WTC11 (cell line): ENCODE results near the gene PLEKHA5. TPM values are rescaled to one million over a fixed set of nuclear protein-coding genes. Genes with fewer than 3 reads are reported as not detected.

ENCODE experiments used
- ATAC-seq: fragments of 200-7000 bp; cut with Tn5 transposase; 2 replicates; pipeline ENCODE4 v1.10.0; 2021; ENCODE audit warnings: mild to moderate bottlenecking, moderate library complexity
- CTCF ChIA-PET: fragments of 300-600 bp; sonication (Branson Sonifier 250); formaldehyde crosslinking; loops from one replicate; lab custom pipeline; 2021; ENCODE audit warnings: antibody characterized with exemption; lab: Charles Lee
- POLR2A ChIA-PET: fragments of 350-600 bp; sonication (Branson Sonifier 250); formaldehyde crosslinking; loops from one replicate; lab custom pipeline; 2021; ENCODE audit warnings: antibody characterized with exemption; lab: Charles Lee
- DNase-seq: peaks from one replicate; pipeline ENCODE4 v3.0.0; 2021; ENCODE audit warnings: low spot score
- H3K27ac Mint-ChIP-seq: 2 replicates; pipeline ENCODE4 v1.8.0; 2021; ENCODE audit warnings: mixed read lengths
- H3K27me3 Mint-ChIP-seq: 2 replicates; pipeline ENCODE4 v1.8.0; 2021; ENCODE audit warnings: low read depth, mild to moderate bottlenecking, moderate library complexity, mixed read lengths
- H3K36me3 Mint-ChIP-seq: 2 replicates; pipeline ENCODE4 v1.8.0; 2021; ENCODE audit warnings: mixed read lengths
- H3K4me1 Mint-ChIP-seq: 2 replicates; pipeline ENCODE4 v1.8.0; 2022; ENCODE audit warnings: mixed read lengths
- H3K4me3 Mint-ChIP-seq: 2 replicates; pipeline ENCODE4 v1.8.0; 2021; ENCODE audit warnings: mild to moderate bottlenecking, moderate library complexity, mixed read lengths
- H3K9me3 Mint-ChIP-seq: 2 replicates; pipeline ENCODE4 v1.8.0; 2021; ENCODE audit warnings: mixed read lengths
- ARID4B ChIP-seq: sonication (generic); formaldehyde crosslinking; IDR thresholded peaks from 2 replicates; pipeline ENCODE4 v1.8.0; 2023; ENCODE audit warnings: missing genetic modification reagents, mild to moderate bottlenecking, borderline replicate concordance
- ATF2 ChIP-seq: sonication (generic); formaldehyde crosslinking; IDR thresholded peaks from 2 replicates; pipeline ENCODE4 v1.8.1; 2022; ENCODE audit warnings: low read depth, missing genetic modification reagents, borderline replicate concordance
- CREB1 ChIP-seq: sonication (generic); formaldehyde crosslinking; IDR thresholded peaks from 2 replicates; pipeline ENCODE4 v1.8.0; 2023; ENCODE audit warnings: mild to moderate bottlenecking, missing genetic modification reagents
- E2F1 ChIP-seq: sonication (generic); formaldehyde crosslinking; IDR thresholded peaks from 2 replicates; pipeline ENCODE4 v1.8.0; 2022; ENCODE audit warnings: mild to moderate bottlenecking, missing genetic modification reagents
- GABPB1 ChIP-seq: sonication (generic); formaldehyde crosslinking; IDR thresholded peaks from 2 replicates; pipeline ENCODE4 v1.8.1; 2023; ENCODE audit warnings: mild to moderate bottlenecking, missing genetic modification reagents
- IRF2 ChIP-seq: sonication (generic); formaldehyde crosslinking; IDR thresholded peaks from 2 replicates; pipeline ENCODE4 v1.8.0; 2022; ENCODE audit warnings: low read depth, missing genetic modification reagents, borderline replicate concordance
- KAT7 ChIP-seq: sonication (generic); formaldehyde crosslinking; IDR thresholded peaks from 2 replicates; pipeline ENCODE4 v1.8.1; 2023; ENCODE audit warnings: missing genetic modification reagents, mild to moderate bottlenecking, borderline replicate concordance
- MXD4 ChIP-seq: fragments of 250-450 bp; sonication (Bioruptor Pico); IDR thresholded peaks from 2 replicates; pipeline ENCODE4 v1.8.0; 2021; ENCODE audit warnings: mild to moderate bottlenecking, moderate library complexity, borderline replicate concordance
- OVOL2 ChIP-seq: fragments of 250-450 bp; sonication (Bioruptor Pico); IDR thresholded peaks from 2 replicates; pipeline ENCODE4 v1.9.0; 2021; ENCODE audit warnings: mild to moderate bottlenecking, borderline replicate concordance
- SOX15 ChIP-seq: fragments of 250-450 bp; sonication (Bioruptor Pico); IDR thresholded peaks from 2 replicates; pipeline ENCODE4 v1.9.0; 2021; ENCODE audit warnings: mild to moderate bottlenecking
- STAT6 ChIP-seq: sonication (generic); formaldehyde crosslinking; conservative IDR thresholded peaks from 2 replicates; pipeline ENCODE4 v1.8.1; 2023; ENCODE audit warnings: mild to moderate bottlenecking, low read depth, missing genetic modification reagents, moderate library complexity
- TEAD4 ChIP-seq: sonication (generic); formaldehyde crosslinking; IDR thresholded peaks from 2 replicates; pipeline ENCODE4 v1.8.0; 2022; ENCODE audit warnings: mild to moderate bottlenecking, missing genetic modification reagents
- TP53 ChIP-seq: sonication (generic); formaldehyde crosslinking; IDR thresholded peaks from 2 replicates; pipeline ENCODE4 v1.8.1; 2023; ENCODE audit warnings: mild to moderate bottlenecking, missing genetic modification reagents
- ZBTB21 ChIP-seq: sonication (generic); formaldehyde crosslinking; IDR thresholded peaks from 2 replicates; pipeline ENCODE4 v1.8.1; 2023; ENCODE audit warnings: mild to moderate bottlenecking, missing genetic modification reagents, borderline replicate concordance
- ZNF219 ChIP-seq: sonication (generic); formaldehyde crosslinking; IDR thresholded peaks from 2 replicates; pipeline ENCODE4 v1.8.0; 2023; ENCODE audit warnings: missing genetic modification reagents, mild to moderate bottlenecking, borderline replicate concordance
- ZNF416 ChIP-seq: fragments of 250-450 bp; sonication (Bioruptor Pico); IDR thresholded peaks from 2 replicates; pipeline ENCODE4 v1.9.0; 2021; ENCODE audit warnings: mild to moderate bottlenecking, inconsistent platforms
- ZNF532 ChIP-seq: fragments of 250-450 bp; sonication (Bioruptor Pico); IDR thresholded peaks from 2 replicates; pipeline ENCODE4 v1.9.0; 2021; ENCODE audit warnings: mild to moderate bottlenecking, borderline replicate concordance
- ZNF671 ChIP-seq: fragments of 250-450 bp; sonication (Bioruptor Pico); IDR thresholded peaks from 2 replicates; pipeline ENCODE4 v1.8.0; 2021; ENCODE audit warnings: mild to moderate bottlenecking
- total RNA-seq: library from RNA; stranded (reverse); gene quantifications from 3 replicates; pipeline ENCODE4 v1.2.3, GENCODE V29; 2021
- TF ChIP-seq, protein P1 (sequence below): sonication (generic); formaldehyde crosslinking; IDR thresholded peaks from 2 replicates; pipeline ENCODE4 v1.8.0; 2022; ENCODE audit warnings: mild to moderate bottlenecking, missing genetic modification reagents

PLEKHA5 gene
- total RNA-seq, 1 experiment from 2014 or later = 61.1 TPM

GRCh38 chr12:19205120-19205519 is 75.6 kb downstream of the PLEKHA5 start (continued):
- TF ChIP-seq TP53 (CRISPR knock-in tag) = no peak
- no peak for TF ChIP-seq ZNF416 (CRISPR knock-in tag)
- TF ChIP-seq, protein P1, sequence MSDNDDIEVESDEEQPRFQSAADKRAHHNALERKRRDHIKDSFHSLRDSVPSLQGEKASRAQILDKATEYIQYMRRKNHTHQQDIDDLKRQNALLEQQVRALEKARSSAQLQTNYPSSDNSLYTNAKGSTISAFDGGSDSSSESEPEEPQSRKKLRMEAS (CRISPR knock-in tag) = no peak
- TF ChIP-seq ZNF671 (CRISPR knock-in tag) = no peak
- TF ChIP-seq E2F1 (CRISPR knock-in tag) = no peak
- TF ChIP-seq SOX15 (CRISPR knock-in tag) = no peak
- TF ChIP-seq ZNF219 (CRISPR knock-in tag) = no peak
- TF ChIP-seq, all 79 proteins: peak for 0

DNA sequence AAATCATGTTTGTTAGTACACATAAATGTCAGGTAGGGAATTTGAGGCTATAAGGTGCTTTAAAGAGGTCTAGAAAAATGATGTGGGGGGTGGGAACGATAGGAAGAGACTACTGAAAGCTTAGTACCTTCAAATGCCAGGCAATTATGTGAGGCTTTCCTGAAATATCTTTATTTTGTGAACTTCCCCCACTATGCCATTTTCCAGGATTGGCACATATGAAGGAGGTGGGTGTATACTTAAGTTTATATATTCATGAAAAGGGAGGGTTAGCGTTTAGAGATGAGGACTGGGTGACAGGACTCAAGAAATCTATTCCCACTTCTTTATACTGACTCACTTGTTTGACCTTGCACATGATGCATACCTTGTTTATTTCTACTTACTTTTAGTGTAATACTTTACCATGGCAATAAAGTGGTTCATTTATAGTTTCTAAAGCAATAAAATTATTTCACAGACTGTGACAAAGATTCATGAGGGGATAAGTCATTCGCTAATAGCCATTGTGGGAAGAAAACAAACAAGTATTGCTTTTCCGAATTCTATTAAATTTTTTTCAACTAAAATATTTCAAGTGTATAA is 77.1 kb downstream of the PLEKHA5 start:
- H3K4me3 Mint-ChIP-seq = no peak overlapping the region
- ATAC-seq (no peak), DNase-seq (no peak)
- CTCF ChIA-PET = no interaction called here
- no peak overlapping the region for H3K27ac Mint-ChIP-seq
- H3K36me3 Mint-ChIP-seq = peaks cover 34% of the 10 kb centered on the region
- peaks cover 31% of the 10 kb centered on the region for H3K4me1 Mint-ChIP-seq
- TF ChIP-seq STAT6 (CRISPR knock-in tag) (no peak), CREB1 (CRISPR knock-in tag) (no peak), OVOL2 (CRISPR knock-in tag) (no peak), GABPB1 (CRISPR knock-in tag) (no peak)
- POLR2A ChIA-PET = no interaction called here
- H3K9me3 Mint-ChIP-seq = peaks cover 23% of the 10 kb centered on the region
- H3K27me3 Mint-ChIP-seq = no peaks in the 10 kb centered on the region

- CTCF ChIA-PET = interaction anchor here (1.4 kb wide), 1 partner anchor 9 kb away, joined by 3 read pairs; no protein-coding TSS in a partner anchor
- Mint-ChIP-seq H3K4me1 (peaks cover 17% of the 10 kb centered on the region), H3K9me3 (peaks cover 23% of the 10 kb centered on the region), H3K36me3 (peaks cover 39% of the 10 kb centered on the region), H3K27me3 (no peaks in the 10 kb centered on the region), H3K27ac (no peak overlapping the region), H3K4me3 (no peak overlapping the region)
- POLR2A ChIA-PET = no interaction called here
- ATAC-seq = no peak
- no peak for DNase-seq
- TF ChIP-seq ARID4B (CRISPR knock-in tag) (no peak), ZBTB21 (CRISPR knock-in tag) (no peak), SOX15 (CRISPR knock-in tag) (no peak), OVOL2 (CRISPR knock-in tag) (no peak), IRF2 (CRISPR knock-in tag) (no peak), TP53 (CRISPR knock-in tag) (no peak), ZNF532 (CRISPR knock-in tag) (no peak), KAT7 (no peak), ATF2 (CRISPR knock-in tag) (no peak), MXD4 (no peak), TEAD4 (CRISPR knock-in tag) (no peak)
These were observed 78.9 kb downstream of the PLEKHA5 start for GRCh38 chr12:19208456-19208855.
